Renal cortical epithelial cell (primary cell): Measurements from ENCODE around the gene CACNA2D1. TPM values are rescaled to one million over a fixed set of nuclear protein-coding genes. Genes with fewer than 3 reads are reported as not detected.
"Not testable (repeated sequence)": the region's sequence is repeated elsewhere in the genome, so short reads cannot be mapped to it uniquely, and the experiment has no call there.

Experiments
- DNase-seq: peaks from one replicate; pipeline ENCODE4 v3.0.0-alpha.2; 2011; ENCODE audit warnings: low read depth
- total RNA-seq: library from RNA; depleted of rRNA; stranded (reverse); fragments of >200 nt; gene quantifications from 2 replicates; pipeline ENCODE4 v1.2.3, GENCODE V29; 2014

The CACNA2D1 gene
- total RNA-seq, 1 donor from 2014 or later = 15.0 TPM

DNA sequence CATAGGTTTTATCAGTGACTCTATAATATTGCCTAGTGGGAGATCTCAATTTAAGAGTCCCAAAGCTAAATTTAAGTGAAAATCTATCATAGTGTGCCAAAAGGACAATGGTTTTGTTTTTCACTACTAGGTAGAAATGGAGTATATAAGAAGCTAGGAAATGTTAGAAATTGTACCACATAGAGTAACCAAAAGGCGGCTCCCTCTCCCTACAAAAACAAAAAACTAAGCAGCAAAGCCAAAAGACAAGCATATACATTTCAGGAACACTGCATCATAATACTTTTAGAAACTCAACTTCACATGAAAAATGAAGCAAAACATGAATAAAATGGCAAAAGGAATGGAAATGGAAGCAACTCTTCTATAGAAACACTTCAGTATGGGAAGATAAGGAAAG lies 271.6 kb downstream of the CACNA2D1 start:
- DNase-seq = no peak

DNA sequence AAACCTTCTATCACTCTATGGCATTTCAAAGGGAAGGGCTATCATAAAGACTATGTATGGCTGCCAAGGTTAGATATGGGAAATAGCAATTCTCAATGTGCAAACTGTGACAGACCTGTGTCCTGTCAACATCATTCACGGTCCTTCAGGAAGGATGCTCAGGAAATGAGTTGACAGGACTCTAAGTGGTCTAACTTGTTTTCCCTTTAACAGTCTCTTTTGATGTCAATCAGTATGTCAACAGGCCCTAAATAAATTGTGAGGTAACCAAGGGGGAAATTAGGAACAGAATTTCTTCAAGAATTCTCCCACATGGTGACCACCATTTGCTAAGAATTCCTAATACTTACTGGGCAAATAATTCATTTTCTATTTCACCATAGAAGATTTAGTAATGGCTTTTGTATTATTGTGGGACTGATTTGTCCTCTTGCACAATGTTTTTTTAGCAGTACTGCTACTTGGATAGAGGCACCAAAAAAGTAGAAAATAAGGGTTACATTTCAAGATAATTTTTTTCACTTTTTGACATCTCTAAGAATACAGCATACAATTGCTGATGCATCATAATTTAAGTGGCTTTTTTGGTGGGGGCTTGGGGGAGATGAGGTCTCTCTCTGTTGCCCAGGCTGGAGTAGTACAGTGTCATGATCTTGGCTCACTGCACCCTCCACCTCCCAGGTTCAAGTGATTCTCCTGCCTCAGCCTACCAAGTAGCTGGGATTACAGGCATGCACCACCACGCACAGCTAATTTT lies 275.8 kb downstream of the CACNA2D1 start:
- no peak for DNase-seq

DNA sequence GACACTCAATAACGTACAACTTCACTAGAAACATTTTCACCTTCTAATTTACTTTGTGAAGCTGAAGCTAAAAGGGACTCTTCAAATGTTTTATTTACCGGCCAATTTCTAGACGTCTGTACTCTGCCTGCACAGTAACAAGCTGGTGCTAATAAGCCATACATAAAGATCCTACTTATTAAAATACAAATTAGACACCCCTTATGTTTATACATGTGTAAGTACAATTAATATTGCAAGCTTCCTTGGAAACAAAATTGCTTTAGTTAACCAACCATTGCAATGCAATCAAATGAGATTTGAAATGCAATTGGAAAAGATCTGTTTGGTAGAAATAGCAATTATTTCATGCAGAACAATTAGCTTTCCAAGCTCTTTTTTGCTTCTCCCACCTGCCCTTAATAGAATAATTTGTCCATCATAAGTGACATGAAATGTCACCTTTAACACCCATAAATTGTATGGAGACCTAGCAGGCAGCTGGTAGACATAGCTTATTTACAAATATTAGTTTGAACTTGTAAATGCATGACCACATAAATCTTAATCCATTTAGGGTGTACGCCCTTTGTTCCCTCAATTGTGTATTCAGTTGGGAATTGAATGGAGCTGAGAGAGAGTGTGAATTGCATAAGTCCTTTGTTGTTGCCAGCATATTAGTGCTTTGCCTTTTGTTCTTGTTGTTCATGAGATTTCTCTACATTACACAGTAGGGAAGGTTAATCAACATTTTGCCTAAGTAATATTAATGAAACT lies 277.1 kb downstream of the CACNA2D1 start:
- no peak for DNase-seq

DNA sequence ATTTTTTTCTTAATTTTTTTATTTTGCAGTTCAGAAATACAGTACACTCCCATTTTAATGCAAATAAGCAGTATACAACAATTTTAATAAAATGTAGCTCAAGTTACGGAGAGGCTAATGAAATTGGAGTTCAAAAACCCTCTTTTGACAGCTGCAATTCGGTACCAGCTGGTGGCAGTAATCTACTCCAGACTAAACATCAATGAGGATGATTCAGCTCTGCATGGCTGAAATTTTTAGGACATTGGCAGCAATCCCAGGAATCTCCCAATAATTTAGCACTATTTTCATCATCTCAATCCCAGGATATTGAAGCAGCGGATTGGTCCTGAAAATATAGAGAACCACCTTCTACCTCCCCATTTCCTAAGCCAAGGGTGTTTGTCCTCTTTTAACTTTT lies 278.8 kb downstream of the CACNA2D1 start:
- DNase-seq = peak; percentile 26

DNA sequence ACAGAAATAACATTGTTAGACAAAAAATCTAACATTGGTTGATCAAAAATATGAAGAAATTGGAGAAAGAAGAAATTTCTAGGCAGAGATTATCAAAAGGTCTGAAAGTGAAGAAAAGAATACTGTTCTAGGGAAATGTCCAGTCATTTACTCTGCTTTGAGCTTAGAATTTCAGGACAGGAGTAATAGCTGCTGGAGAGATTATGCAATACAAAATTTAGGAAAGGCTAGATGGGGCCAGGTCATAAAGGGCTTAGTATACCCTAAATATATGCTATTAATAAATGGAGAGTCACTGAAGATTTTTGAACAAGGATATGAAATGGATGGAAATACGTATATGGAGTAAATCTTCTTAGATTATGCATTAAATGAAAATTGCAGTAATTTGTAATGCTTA lies 279.2 kb downstream of the CACNA2D1 start:
- DNase-seq = no peak

DNA sequence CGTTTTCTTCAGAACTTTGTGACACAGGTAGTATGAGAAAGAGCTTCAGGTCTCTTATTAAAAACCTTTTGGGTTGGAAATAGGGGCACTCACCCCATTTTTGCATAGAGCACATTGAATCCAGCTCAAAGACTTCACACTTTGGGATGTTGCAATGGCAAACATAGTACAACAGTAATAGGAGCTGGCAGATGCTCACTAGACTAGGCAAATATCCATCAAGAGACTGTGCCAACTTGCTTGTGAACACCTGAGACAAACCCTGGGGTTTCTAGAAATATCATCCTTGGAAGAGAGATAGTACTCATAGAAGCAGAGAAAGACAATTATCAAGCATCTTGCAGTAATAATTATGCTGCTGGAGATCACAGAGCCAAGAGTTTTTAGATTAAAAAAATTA lies 280.0 kb downstream of the CACNA2D1 start:
- no peak for DNase-seq

DNA sequence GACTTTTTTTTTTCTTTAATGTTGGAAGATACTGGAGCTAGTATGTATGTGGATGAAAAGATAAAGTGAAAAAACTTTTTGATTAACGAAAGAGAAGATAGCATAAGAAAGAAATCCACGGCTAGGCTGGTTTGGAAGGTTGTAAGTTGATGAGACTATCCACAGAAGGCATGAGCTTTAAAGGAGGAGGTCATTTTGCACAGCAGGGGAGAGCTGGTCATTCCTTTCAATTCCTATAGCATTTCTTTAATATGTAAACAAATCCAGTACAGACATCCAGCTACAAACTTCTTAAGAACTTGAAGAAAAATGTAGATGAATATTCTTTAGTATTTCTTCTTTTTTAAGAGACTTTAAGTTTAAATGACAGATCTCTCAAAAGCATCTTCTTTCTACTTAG lies 281.3 kb downstream of the CACNA2D1 start:
- no peak for DNase-seq

DNA sequence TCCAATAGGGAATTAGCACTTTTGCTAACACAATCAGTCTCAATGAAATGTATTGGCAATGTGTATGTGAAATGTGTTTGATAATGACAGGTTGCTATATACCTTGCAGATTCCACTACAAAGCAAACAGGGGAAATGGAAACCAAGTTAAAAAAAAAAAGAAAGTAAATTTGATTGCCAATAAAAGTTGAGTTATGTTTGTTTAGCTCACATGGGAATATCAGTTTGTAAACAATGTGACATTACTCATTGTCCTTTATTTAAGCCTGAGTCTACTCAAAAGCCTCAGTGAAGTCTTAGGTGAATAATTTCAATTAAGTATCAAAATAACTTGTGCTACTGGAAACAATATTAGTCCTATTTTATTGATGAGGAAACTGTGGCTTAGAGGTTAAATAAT lies 285.2 kb downstream of the CACNA2D1 start:
- no peak for DNase-seq

DNA sequence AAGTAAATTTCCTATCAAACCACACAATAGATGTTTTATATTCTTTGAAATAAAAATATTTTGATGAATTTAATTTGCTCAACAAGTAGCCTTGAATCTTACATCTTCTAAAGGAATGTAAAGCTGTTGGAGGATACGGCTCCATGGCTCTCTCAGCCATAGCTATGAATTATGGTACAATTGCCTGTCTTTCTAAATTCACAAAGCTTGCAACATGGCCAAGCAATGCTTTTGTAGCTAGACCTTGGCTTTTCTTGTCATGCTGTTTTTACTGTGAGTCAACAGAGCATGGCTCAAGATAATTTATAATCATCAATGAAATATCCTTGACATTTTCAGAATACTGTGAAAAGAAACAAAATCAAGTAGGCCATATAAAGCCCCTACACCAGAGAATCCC lies 286.7 kb downstream of the CACNA2D1 start:
- DNase-seq = no peak

DNA sequence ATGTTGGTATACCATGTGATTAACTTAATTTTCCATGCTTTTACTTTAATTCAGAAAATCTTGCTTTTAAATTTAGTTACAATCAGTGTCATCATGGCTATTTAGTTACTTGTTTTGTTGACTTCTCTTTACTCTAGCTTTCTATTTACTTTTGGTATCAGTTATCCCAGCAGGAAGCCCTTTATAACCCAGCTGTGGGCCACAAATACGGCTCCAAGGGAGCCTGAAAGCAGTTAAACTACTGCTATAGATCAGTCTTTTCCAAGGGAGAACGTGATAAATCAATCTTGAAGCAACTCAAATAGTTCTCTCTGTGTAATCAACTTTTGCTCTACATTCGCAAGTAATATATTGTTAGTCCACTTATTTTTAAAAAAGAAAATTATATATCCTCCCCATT lies 287.4 kb downstream of the CACNA2D1 start:
- no peak for DNase-seq

DNA sequence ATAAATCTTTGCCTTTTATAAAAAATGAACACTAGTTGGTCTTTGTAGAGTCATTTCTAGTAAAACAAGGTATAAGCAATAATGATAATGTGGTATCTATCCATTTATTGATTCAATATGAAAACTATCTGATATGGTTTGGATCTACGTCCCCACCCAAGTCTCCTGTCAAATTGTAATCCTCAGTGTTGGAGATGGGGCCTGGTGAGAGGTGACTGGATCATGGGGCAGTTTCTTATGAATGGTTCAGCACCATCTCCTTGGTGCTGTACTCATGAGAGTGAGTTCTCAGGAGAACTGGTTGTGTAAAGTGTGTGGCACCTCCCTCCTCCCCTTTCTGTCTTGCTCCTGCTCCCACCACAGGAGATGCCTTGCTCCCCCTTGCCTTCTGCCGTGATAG lies 288.8 kb downstream of the CACNA2D1 start:
- DNase-seq = no peak

DNA sequence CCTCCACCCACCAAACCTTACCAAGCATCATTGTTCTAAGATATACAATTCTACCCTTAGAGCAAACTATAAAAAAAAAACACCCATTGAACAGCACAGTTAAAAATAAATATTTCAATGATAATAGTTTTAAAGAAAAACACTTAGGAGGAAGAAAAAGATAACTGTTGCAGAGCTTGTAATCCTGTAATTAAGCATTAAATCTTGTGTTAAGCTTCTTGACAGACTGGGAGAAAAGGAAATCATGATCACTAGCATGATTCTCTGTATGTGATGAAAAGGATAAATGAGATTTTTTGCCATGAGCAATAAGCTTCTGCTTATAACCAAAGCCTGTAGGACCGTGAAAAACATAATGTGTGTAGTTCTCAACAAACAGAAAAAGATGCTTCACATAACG lies 289.8 kb downstream of the CACNA2D1 start:
- DNase-seq = no peak

DNA sequence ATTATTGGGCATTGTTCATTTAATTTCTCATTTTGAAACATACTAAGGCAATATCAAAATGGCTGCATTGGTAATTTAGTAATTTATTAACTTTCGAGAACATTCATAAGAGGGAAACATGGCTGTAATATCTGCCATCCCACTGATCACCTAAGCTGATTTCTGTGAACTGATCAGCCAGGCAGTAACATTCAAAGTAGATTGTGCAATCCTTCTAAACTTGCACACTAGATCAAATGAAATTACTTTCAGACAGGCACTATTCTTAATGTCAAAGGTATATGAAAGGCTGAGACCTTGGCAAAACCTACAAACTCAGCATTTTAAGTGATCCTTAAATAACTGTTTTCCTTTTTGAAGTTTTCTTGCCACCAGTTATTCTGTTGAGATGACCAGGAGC lies 290.7 kb downstream of the CACNA2D1 start:
- peak; percentile 18 for DNase-seq

DNA sequence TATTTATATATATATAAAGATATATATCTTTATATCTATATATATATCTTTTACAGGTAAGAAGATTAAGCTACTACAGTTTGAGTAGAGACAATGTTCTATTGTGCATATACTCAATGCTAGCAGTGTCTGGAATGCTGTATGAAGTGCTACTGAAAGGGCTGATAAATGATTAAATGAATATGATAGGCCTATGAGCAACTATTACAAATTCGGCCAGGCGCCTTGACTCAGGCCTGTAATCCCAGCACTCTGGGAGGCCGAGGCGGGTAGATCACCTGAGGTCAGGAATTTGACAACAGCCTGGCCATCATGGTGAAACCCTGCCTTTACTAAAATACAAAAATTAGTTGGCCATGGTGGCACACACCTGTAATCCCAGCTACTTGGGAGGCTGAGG lies 297.1 kb downstream of the CACNA2D1 start:
- DNase-seq = no peak

DNA sequence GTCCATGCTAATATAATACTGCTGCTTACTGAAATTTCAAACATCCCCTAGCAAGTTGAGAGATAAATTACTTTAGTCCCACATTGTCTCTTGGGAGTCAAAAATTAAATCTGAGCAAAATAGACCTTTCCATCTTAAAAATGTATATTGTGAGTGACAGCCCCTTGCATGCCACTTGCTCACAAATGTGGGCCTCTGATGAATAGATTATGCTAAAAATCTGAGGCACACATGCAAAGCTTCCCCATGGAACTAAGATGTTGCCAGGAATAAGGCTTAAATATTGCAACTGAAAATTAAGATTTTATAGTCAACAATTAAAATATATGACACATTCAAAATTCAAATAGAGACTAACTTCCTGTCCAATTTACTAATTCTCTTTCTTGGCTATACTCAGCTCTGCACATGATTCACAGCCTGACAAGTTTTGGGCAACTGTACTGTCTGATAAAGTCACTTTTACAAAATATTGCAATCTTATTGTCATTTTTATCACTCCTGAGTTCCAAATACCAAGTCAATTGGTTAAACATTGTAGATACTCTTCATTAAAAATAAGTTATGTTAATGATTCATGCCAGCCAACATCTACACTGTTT lies 301.2 kb downstream of the CACNA2D1 start:
- no peak for DNase-seq

DNA sequence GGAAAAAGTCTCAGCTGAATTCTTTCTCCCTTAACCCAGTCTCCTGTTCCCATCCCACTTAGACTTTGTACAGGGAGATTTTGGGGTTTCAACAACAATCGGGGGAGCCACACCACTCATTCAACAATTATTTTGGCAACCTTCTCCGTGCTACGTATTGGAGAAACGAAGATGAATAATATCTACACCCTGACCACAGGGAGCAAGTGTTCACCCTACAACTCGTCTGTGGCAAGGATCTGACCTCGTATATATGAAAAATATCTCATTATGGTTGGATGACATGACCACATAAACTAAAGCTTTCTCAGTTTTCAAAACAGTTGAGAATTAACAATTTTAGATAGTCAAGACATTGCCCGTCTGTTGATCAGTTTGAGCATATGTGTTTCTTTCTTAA lies 302.1 kb downstream of the CACNA2D1 start:
- no peak for DNase-seq

DNA sequence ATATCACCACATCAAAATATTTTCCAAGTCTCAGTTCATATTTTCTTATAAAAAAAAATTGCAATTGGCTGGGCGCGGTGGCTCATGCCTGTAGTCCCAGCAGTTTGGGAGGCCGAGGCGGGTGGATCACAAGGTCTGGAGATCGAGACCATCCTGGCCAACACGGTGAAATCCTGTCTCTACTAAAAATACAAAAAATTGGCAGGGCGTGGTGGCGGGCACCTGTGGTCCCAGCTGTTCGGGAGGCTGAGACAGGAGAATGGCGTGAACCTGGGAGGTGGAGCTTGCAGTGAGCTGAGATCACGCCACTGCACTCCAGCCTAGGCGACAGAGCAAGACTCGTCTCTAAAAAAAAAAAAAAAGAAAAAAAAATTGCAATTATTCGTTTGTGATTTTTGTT lies 303.0 kb downstream of the CACNA2D1 start:
- DNase-seq = not testable (repeated sequence)

DNA sequence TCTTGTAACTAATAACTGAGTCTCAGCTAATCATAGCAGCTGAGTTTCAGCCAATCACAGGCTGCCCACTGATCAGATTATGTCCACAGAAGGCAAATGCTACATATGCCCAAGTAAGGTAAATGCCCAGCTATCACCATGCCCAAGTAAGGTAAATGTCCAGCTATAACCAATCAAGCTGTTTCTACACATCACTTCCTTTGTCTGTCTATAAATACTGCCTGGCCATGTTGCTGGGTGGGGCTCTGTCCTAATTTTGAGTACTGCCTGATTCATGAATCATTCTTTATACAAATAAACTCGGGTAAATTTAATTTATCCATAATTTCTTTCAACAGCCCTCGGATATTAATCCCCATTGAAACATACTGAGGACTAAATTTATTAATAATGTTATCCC lies 312.4 kb downstream of the CACNA2D1 start:
- no peak for DNase-seq

DNA sequence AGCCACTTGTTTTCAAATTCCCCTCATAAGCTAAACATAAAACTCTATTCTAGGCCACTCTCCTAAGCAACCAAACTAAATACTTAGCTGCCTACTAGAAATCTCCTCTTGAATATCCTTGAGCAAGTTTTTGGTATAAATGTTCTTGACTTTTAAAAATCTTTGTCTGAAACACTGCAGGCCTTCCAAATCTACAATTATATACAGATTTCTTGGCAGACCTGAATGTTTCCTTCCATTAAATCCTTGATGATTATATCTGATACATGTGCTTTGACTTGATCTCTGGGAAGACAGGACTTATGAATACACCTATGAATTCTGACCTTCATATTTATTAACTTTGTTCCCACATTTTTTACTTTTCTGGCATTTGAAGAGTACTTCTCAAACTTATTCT lies 314.5 kb downstream of the CACNA2D1 start:
- DNase-seq = no peak

DNA sequence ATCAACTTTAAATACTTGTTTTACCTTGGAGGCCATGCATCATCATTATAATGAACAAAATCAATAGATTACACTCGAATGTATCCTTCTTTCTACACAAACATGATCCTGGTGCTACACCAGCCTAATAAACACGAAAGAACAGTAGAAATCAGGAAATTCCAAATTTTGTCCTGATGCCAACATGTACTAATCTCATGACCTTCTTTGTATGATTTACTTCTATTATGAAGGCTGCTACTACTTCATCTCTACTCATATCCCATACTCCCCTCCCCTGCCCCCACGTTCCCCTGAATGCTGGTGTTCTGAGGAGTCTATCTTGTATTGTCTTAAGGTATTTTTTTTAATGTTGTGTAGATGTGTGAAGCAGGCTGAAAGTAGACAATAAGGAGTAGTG lies 315.0 kb downstream of the CACNA2D1 start:
- no peak for DNase-seq

DNA sequence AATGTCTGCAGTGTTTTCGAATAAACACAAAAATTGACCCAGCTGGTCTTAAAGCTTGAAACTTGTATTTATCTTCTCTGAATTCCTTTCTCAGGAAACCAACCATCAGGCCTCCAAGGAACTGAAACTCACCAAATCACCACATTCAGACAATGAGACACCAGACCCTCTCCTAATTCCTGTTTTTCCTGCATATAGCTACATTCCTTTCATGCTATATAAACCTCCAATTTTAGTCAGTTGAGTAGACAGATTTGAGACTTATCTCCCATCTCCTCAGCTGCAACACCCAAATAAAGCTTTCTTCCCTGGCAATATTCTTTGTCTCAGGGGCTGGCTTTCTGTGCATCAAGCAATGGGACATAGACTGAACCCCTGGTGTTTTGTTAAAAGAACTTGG lies 317.0 kb downstream of the CACNA2D1 start:
- DNase-seq = no peak

DNA sequence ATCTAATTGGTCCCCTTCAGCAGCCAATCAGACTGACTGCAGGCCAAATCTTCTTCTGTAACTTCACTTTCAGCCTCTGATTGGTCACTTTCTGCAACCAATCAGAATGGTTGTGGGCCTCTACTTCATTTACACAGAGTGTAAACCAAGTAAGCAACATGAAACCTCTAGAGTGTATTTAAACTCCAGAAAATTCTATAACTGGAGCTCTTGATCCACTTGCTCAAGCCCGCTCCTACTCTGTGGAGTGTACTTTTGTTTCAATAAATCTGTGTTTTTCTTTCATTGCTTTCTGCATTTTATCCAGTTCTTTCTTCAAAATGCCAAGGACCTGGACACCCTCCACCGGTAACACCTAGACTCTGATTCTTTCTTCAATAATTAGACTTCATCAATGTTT lies 319.1 kb downstream of the CACNA2D1 start:
- no peak for DNase-seq

DNA sequence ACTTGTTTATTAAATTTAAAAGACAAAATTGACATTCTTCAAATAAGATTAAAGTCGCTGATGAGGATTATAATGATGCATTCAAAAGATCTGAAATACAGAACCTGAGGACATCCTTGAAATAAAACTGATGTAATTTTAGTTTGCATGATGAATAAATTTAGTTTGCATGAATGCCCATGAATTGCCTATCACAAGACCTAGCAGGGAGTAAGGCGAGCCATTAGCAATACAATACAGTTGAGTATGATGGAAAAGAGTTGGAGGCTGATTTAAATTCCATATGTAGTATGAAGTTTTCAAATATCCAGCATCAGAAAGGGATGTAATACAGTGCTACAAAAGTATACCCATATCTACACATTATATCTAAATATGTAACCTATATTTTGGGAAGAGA lies 321.3 kb downstream of the CACNA2D1 start:
- DNase-seq = no peak
